ENCODE data around the gene KLF15.
"Not testable (repeated sequence)": the region's sequence is repeated elsewhere in the genome, so short reads cannot be mapped to it uniquely, and the experiment has no call there.

KLF15 gene

GRCh38 chr3:126345641-126346460, 11.4 kb downstream of the KLF15 start:
- no peak for DNase-seq

- no peak for DNase-seq
Measured at GRCh38 chr3:126345231-126345630, 12.0 kb downstream of the KLF15 start.

GRCh38 chr3:126344380-126345041, 12.7 kb downstream of the KLF15 start:
- no peak for DNase-seq

GRCh38 chr3:126343649-126344035, 13.6 kb downstream of the KLF15 start:
- no peak for DNase-seq

- no peak for DNase-seq
Measured at GRCh38 chr3:126342991-126343648, 14.1 kb downstream of the KLF15 start.

- no peak for DNase-seq
Measured at GRCh38 chr3:126342211-126342610, 15.0 kb downstream of the KLF15 start.

GRCh38 chr3:126341755-126342150, 15.5 kb downstream of the KLF15 start:
- no peak for DNase-seq

- no peak for DNase-seq
Measured at GRCh38 chr3:126340943-126341754, 16.1 kb downstream of the KLF15 start.

GRCh38 chr3:126340596-126340942, 16.6 kb downstream of the KLF15 start:
- no peak for DNase-seq

GRCh38 chr3:126340081-126340511, 17.1 kb downstream of the KLF15 start:
- no peak for DNase-seq

- no peak for DNase-seq
Measured at GRCh38 chr3:126339466-126339865, 17.7 kb downstream of the KLF15 start.

- DNase-seq: no peak
Measured at GRCh38 chr3:126338790-126339288, 18.4 kb downstream of the KLF15 start.

- no peak for DNase-seq
Measured at GRCh38 chr3:126337980-126338651, 19.1 kb downstream of the KLF15 start.

GRCh38 chr3:126331812-126332336, 25.3 kb downstream of the KLF15 start:
- DNase-seq: not testable (repeated sequence)

GRCh38 chr3:126329927-126330725, 27.1 kb downstream of the KLF15 start:
- no peak for DNase-seq

GRCh38 chr3:126326629-126327028, 30.6 kb downstream of the KLF15 start:
- DNase-seq: no peak

- no peak for DNase-seq
Measured at GRCh38 chr3:126322181-126322967, 34.8 kb downstream of the KLF15 start.

- DNase-seq: no peak
Measured at GRCh38 chr3:126321490-126321889, 35.7 kb downstream of the KLF15 start.

GRCh38 chr3:126320517-126321293, 36.5 kb downstream of the KLF15 start:
- DNase-seq: no peak

Data from C1 segment of cervical spinal cord (tissue), 14 donors.